PFSK-1 (cell line): ENCODE data around the gene MAP3K7.

Experiments
- FOXP2 ChIP-seq: optimal IDR thresholded peaks from 2 replicates; pipeline ENCODE3; 2011; ENCODE audit warnings: borderline replicate concordance, control low read depth, inconsistent platforms; ENCODE audit not compliant: insufficient read depth; ENCODE audit errors: extremely low read length, extremely low read depth
- POLR2AphosphoS5 ChIP-seq: IDR thresholded peaks from 2 replicates; pipeline ENCODE4 v1.6.1; 2012; ENCODE audit warnings: low read depth, mild to moderate bottlenecking, control low read depth, low read length, moderate library complexity
- SIN3A ChIP-seq: IDR thresholded peaks from 2 replicates; pipeline ENCODE4 v1.6.1; 2012; ENCODE audit warnings: mild to moderate bottlenecking, low read length, moderate library complexity, borderline replicate concordance; ENCODE audit not compliant: insufficient read depth
- TAF1 ChIP-seq: IDR thresholded peaks from 2 replicates; pipeline ENCODE4 v1.6.1; 2012; ENCODE audit warnings: low read length, control low read depth, borderline replicate concordance; ENCODE audit not compliant: insufficient read depth
- TF ChIP-seq, protein P1 (sequence below), 2 experiments: IDR thresholded peaks; 2 replicates each; pipeline versions ENCODE4 v1.6.1 to v1.8.0; 2011 to 2012; ENCODE audit warnings: low read depth in 2 of 2, low read length in 2 of 2, control low read depth in 1 of 2, inconsistent platforms in 1 of 2, mild to moderate bottlenecking in 1 of 2, moderate library complexity in 1 of 2; ENCODE audit not compliant: insufficient read depth in 1 of 2

DNA sequence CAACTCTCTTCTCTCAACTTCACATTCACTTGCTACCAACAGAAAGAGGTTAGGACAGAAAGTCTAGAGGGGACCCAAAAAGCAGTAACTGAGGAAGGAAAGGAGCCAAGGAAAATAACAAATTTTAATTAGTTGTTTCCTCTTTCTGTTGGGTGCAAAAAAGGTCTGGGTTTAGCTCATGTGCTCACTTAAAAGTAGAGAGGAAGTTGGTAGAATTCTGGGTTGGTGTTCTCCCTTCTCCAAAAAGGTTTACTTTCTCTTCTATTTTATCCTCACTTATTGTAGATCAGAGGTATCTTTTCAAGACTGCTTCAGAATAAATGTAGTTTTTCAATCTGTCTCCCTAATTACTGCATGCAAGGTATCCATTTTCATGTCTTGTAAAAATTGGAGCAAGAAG lies 42.8 kb downstream of the MAP3K7 start:
- no peak for TF ChIP-seq POLR2AphosphoS5
- TF ChIP-seq, protein P1, sequence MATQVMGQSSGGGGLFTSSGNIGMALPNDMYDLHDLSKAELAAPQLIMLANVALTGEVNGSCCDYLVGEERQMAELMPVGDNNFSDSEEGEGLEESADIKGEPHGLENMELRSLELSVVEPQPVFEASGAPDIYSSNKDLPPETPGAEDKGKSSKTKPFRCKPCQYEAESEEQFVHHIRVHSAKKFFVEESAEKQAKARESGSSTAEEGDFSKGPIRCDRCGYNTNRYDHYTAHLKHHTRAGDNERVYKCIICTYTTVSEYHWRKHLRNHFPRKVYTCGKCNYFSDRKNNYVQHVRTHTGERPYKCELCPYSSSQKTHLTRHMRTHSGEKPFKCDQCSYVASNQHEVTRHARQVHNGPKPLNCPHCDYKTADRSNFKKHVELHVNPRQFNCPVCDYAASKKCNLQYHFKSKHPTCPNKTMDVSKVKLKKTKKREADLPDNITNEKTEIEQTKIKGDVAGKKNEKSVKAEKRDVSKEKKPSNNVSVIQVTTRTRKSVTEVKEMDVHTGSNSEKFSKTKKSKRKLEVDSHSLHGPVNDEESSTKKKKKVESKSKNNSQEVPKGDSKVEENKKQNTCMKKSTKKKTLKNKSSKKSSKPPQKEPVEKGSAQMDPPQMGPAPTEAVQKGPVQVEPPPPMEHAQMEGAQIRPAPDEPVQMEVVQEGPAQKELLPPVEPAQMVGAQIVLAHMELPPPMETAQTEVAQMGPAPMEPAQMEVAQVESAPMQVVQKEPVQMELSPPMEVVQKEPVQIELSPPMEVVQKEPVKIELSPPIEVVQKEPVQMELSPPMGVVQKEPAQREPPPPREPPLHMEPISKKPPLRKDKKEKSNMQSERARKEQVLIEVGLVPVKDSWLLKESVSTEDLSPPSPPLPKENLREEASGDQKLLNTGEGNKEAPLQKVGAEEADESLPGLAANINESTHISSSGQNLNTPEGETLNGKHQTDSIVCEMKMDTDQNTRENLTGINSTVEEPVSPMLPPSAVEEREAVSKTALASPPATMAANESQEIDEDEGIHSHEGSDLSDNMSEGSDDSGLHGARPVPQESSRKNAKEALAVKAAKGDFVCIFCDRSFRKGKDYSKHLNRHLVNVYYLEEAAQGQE (IDR thresholded peaks at IDR 0.05; ENCODE audit: insufficient read depth in 1 of 2, low read depth in 2 of 2, low read length in 2 of 2) = no peak
- TF ChIP-seq SIN3A = no peak
- TF ChIP-seq TAF1 = no peak
- TF ChIP-seq FOXP2 = no peak
